ENCODE measurements around the gene LUZP1.

GRCh38 chr1:23215291-23215690, 46.6 kb upstream of the LUZP1 start:
- TF ChIP-seq CTCF (conservative IDR thresholded peaks at IDR 0.05 in 1 of 2, IDR thresholded peaks at IDR 0.05 in 1 of 2; ENCODE audit: low read depth in 1 of 2, low read length in 2 of 2): no peak
- TF ChIP-seq EZH2 (IDR thresholded peaks at IDR 0.05; ENCODE audit: low read length, missing control alignments): no peak

All from fibroblast of lung (primary cell).